ENCODE measurements around the gene NACC2.

DNA sequence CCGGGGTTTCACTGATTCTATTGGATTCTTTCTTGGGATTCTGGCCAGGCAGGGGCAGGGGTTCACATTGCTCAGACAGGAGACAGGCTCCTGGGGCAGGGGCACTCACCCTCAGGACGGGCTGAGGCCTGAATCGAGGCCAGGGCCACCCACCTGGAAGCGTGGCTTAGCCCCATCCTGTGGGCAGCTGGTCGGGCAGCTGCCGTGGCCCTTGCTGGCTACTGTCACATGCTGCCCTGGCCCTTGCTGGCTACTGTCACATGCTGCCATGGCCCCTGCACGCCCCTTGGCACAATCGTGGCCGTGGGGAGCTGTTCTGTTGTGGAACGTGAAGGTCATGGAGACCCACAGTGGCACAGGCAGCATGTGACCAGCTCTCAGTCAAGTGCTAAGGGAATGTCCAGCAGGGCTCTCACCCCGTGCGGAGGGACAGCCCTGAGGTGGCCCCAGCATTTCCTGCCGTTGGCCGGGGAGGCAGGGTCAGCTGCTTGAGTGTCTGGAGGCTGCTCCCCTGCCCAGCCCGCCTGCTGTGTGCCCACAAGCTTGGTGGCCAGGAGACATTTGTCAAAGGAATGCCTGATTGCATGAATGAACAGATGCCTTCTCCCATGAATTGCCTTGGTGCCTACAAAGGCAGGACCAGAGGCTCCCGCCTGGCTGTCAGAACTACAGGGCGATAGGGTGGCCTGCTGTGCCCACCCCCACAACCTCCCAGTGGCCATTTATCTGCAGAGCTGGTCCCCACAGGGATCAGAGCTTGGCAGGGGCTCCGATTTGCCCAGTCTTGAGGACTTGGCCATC lies 40.4 kb upstream of the NACC2 start:
- TF ChIP-seq, protein P1, sequence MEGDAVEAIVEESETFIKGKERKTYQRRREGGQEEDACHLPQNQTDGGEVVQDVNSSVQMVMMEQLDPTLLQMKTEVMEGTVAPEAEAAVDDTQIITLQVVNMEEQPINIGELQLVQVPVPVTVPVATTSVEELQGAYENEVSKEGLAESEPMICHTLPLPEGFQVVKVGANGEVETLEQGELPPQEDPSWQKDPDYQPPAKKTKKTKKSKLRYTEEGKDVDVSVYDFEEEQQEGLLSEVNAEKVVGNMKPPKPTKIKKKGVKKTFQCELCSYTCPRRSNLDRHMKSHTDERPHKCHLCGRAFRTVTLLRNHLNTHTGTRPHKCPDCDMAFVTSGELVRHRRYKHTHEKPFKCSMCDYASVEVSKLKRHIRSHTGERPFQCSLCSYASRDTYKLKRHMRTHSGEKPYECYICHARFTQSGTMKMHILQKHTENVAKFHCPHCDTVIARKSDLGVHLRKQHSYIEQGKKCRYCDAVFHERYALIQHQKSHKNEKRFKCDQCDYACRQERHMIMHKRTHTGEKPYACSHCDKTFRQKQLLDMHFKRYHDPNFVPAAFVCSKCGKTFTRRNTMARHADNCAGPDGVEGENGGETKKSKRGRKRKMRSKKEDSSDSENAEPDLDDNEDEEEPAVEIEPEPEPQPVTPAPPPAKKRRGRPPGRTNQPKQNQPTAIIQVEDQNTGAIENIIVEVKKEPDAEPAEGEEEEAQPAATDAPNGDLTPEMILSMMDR (conservative IDR thresholded peaks at IDR 0.05 in 1 of 2, IDR thresholded peaks at IDR 0.05 in 1 of 2; ENCODE audit: low read depth in 1 of 2, low read length in 2 of 2): no peak
- no peak for TF ChIP-seq EZH2 (IDR thresholded peaks at IDR 0.05; ENCODE audit: low read length, missing control alignments)

All from fibroblast of lung (primary cell).